IMR-90 (cell line): Measurements from ENCODE around the gene DNAI7. TPM values are rescaled to one million over a fixed set of nuclear protein-coding genes. Genes with fewer than 3 reads are reported as not detected.

Experiments used
- ATAC-seq: fragments of 200-7000 bp; cut with Tn5 transposase; 2 replicates; pipeline ENCODE4 v1.9.1; 2020; ENCODE audit warnings: low read depth, mild to moderate bottlenecking, moderate library complexity
- BruUV-seq: library from RNA; stranded (reverse); fragments of 400-500 nt; replicated peaks from 2 replicates; lab custom pipeline; 2021; lab: Mats Ljungman, UMichigan
- CTCF ChIA-PET: fragments of 300-600 bp; formaldehyde crosslinking; extraction: SDS; loops from one replicate; lab custom pipeline; 2021; ENCODE audit warnings: antibody characterized with exemption; lab: Yijun Ruan, JAX
- POLR2A ChIA-PET: fragments of 300-600 bp; sonication (Branson Sonifier 250); formaldehyde crosslinking; loops from one replicate; lab custom pipeline; 2022; ENCODE audit warnings: antibody characterized with exemption; ENCODE audit not compliant: unreplicated experiment; lab: Charles Lee
- DNase-seq: peaks from one replicate; pipeline ENCODE4 v3.0.0; 2013
- H2AFZ ChIP-seq: replicated peaks from 2 replicates; pipeline ENCODE3; 2013; ENCODE audit warnings: low read length, mild to moderate bottlenecking; ENCODE audit not compliant: poor library complexity
- H2AK5ac ChIP-seq: 2 replicates; pipeline ENCODE4 v1.6.1; 2013; ENCODE audit warnings: low read depth, low read length, inconsistent platforms
- H2AK9ac ChIP-seq: replicated peaks from 2 replicates; pipeline ENCODE3; 2013; ENCODE audit warnings: mild to moderate bottlenecking, low read depth, low read length, moderate library complexity; ENCODE audit not compliant: poor library complexity
- H2BK120ac ChIP-seq: 2 replicates; pipeline ENCODE4 v1.6.1; 2013; ENCODE audit warnings: low read depth, low read length, inconsistent platforms
- H2BK15ac ChIP-seq: 3 replicates; pipeline ENCODE4 v1.6.1; 2013; ENCODE audit warnings: low read depth, low read length, inconsistent platforms
- H2BK20ac ChIP-seq: 2 replicates; pipeline ENCODE4 v1.6.1; 2013; ENCODE audit warnings: low read depth, mild to moderate bottlenecking, inconsistent platforms, low read length, moderate library complexity
- H2BK5ac ChIP-seq: 2 replicates; pipeline ENCODE4 v1.6.1; 2013; ENCODE audit warnings: mild to moderate bottlenecking, low read depth, low read length, inconsistent platforms; ENCODE audit not compliant: poor library complexity, severe bottlenecking
- H3K14ac ChIP-seq: replicated peaks from 2 replicates; pipeline ENCODE4 v1.6.1; 2013; ENCODE audit warnings: low read depth, low read length, inconsistent platforms
- H3K18ac ChIP-seq: 2 replicates; pipeline ENCODE4 v1.6.1; 2013; ENCODE audit warnings: low read depth, low read length, control low read depth
- H3K23ac ChIP-seq: 2 replicates; pipeline ENCODE4 v1.6.1; 2013; ENCODE audit warnings: low read depth, low read length, inconsistent platforms
- H3K27ac ChIP-seq: 2 replicates; pipeline ENCODE4 v1.5.1; 2013; ENCODE audit warnings: mild to moderate bottlenecking, control low read depth, low read length; ENCODE audit not compliant: insufficient read depth
- H3K27me3 ChIP-seq: 2 replicates; pipeline ENCODE4 v1.6.1; 2013; ENCODE audit warnings: low read length; ENCODE audit not compliant: control insufficient read depth, insufficient read depth
- H3K36me3 ChIP-seq: 2 replicates; pipeline ENCODE4 v1.6.1; 2013; ENCODE audit warnings: low read length, mixed read lengths; ENCODE audit not compliant: control insufficient read depth, insufficient read depth
- H3K4ac ChIP-seq: 2 replicates; pipeline ENCODE4 v1.6.1; 2013; ENCODE audit warnings: low read depth, low read length, inconsistent platforms
- H3K4me1 ChIP-seq: 2 replicates; pipeline ENCODE4 v1.6.1; 2013; ENCODE audit warnings: low read length, mixed read lengths; ENCODE audit not compliant: control insufficient read depth, insufficient read depth
- H3K4me2 ChIP-seq: 2 replicates; pipeline ENCODE4 v1.6.1; 2013; ENCODE audit warnings: low read depth, mild to moderate bottlenecking, control low read depth, low read length, moderate library complexity
- H3K4me3 ChIP-seq: 2 replicates; pipeline ENCODE4 v1.5.1; 2013; ENCODE audit warnings: low read depth, mild to moderate bottlenecking, control low read depth, low read length, moderate library complexity; ENCODE audit not compliant: insufficient read depth
- H3K56ac ChIP-seq: 2 replicates; pipeline ENCODE4 v1.6.1; 2013; ENCODE audit warnings: low read length, inconsistent platforms; ENCODE audit not compliant: insufficient read depth; ENCODE audit errors: extremely low read depth
- H3K79me1 ChIP-seq, 2 experiments: 2 replicates each; pipeline ENCODE4 v1.6.1; 2013; ENCODE audit warnings: low read length in 2 of 2, inconsistent platforms in 1 of 2, low read depth in 1 of 2
- H3K9ac ChIP-seq: 2 replicates; pipeline ENCODE4 v1.6.1; 2013; ENCODE audit warnings: low read depth, low read length, control low read depth
- H3K9me1 ChIP-seq: 2 replicates; pipeline ENCODE4 v1.6.1; 2013; ENCODE audit warnings: low read length, inconsistent platforms; ENCODE audit not compliant: insufficient read depth
- H3K9me3 ChIP-seq: 2 replicates; pipeline ENCODE4 v1.6.1; 2013; ENCODE audit warnings: low read length; ENCODE audit not compliant: control insufficient read depth, insufficient read depth
- H4K20me1 ChIP-seq: 2 replicates; pipeline ENCODE4 v1.6.1; 2013; ENCODE audit warnings: low read length, inconsistent platforms; ENCODE audit not compliant: insufficient read depth
- H4K5ac ChIP-seq: 2 replicates; pipeline ENCODE4 v1.6.1; 2013; ENCODE audit warnings: mild to moderate bottlenecking, low read depth, low read length, control low read depth
- H4K8ac ChIP-seq, 2 experiments: 2 replicates each; pipeline ENCODE4 v1.6.1; 2013; ENCODE audit warnings: low read depth in 2 of 2, low read length in 2 of 2, control low read depth in 1 of 2, inconsistent platforms in 1 of 2
- H4K91ac ChIP-seq: 2 replicates; pipeline ENCODE4 v1.6.1; 2013; ENCODE audit warnings: low read depth, low read length, inconsistent platforms; ENCODE audit not compliant: insufficient read depth
- CEBPB ChIP-seq: IDR thresholded peaks from 2 replicates; pipeline ENCODE4 v1.6.1; 2012; ENCODE audit warnings: low read depth, low read length, improper control_type of control experiment
- CHD1 ChIP-seq: IDR thresholded peaks from 2 replicates; pipeline ENCODE4 v1.6.1; 2012; ENCODE audit warnings: low read depth, low read length, improper control_type of control experiment
- CTCF ChIP-seq: conservative IDR thresholded peaks from 2 replicates; pipeline ENCODE4 v1.5.1; 2012; ENCODE audit warnings: mild to moderate bottlenecking, low read depth, low read length, improper control_type of control experiment
- ELK1 ChIP-seq: fragments of 150-350 bp; IDR thresholded peaks from 2 replicates; pipeline ENCODE4 v1.6.1; 2016; ENCODE audit warnings: low read depth, mild to moderate bottlenecking, low read length, moderate library complexity, borderline replicate concordance
- FOS ChIP-seq: fragments of 150-350 bp; IDR thresholded peaks from 2 replicates; pipeline ENCODE4 v1.6.1; 2016; ENCODE audit warnings: low read depth, low read length
- MAFK ChIP-seq: IDR thresholded peaks from 2 replicates; pipeline ENCODE4 v1.6.1; 2012; ENCODE audit warnings: low read depth, low read length, improper control_type of control experiment
- NFE2L2 ChIP-seq: fragments of 150-350 bp; IDR thresholded peaks from 2 replicates; pipeline ENCODE4 v1.6.1; 2016; ENCODE audit warnings: low read depth, mild to moderate bottlenecking, low read length
- POLR2A ChIP-seq: IDR thresholded peaks from 2 replicates; pipeline ENCODE4 v1.6.1; 2012; ENCODE audit warnings: mild to moderate bottlenecking, low read depth, low read length
- RAD21 ChIP-seq: IDR thresholded peaks from 2 replicates; pipeline ENCODE4 v1.6.1; 2012; ENCODE audit warnings: low read length, improper control_type of control experiment
- RFX5 ChIP-seq: IDR thresholded peaks from 2 replicates; pipeline ENCODE4 v1.8.0; 2012; ENCODE audit warnings: low read depth, mild to moderate bottlenecking, low read length, moderate library complexity
- USF2 ChIP-seq: fragments of 150-350 bp; IDR thresholded peaks from 2 replicates; pipeline ENCODE4 v1.6.1; 2017; ENCODE audit warnings: mild to moderate bottlenecking, antibody characterized with exemption, low read length, low read depth
- WGBS, 2 experiments: methylation state at CpG; one replicate each; pipeline versions ENCODE4 v1.1.5 to v1.1.7; 2013; ENCODE audit warnings: missing lambda C conversion rate in 2 of 2; ENCODE audit not compliant: insufficient read length in 1 of 2; ENCODE audit errors: extremely low coverage in 2 of 2; 5-methylcytosine and 5-hydroxymethylcytosine counted together
- dilution Hi-C: fragments of 300-500 bp; cut with HindIII; formaldehyde crosslinking; loops from one replicate; pipeline ENCODE4 v1.14.3; 2018; ENCODE audit warnings: low sequenced_read_pairs; ENCODE audit not compliant: unreplicated experiment
- in situ Hi-C: fragments of 300-500 bp; cut with MboI; formaldehyde crosslinking; loops from 3 replicates; pipeline ENCODE4 v1.14.3; 2019; ENCODE audit warnings: low sequenced_read_pairs, inconsistent platforms, mixed read lengths
- intact Hi-C: fragments of 100-400 bp; cut with micrococcal nuclease; formaldehyde crosslinking; loops from 2 replicates; pipeline ENCODE4 v1.10.0; 2022
- polyA plus RNA-seq, 3 experiments: library from polyadenylated mRNA; depleted of rRNA; stranded (reverse); fragments of >200 nt; gene quantifications; 2 replicates each; pipeline ENCODE4 v1.2.3, GENCODE V29; 2012; ENCODE audit warnings: low replicate concordance in 1 of 3
- total RNA-seq: library from RNA; depleted of rRNA; stranded (reverse); fragments of >200 nt; gene quantifications from 2 replicates; pipeline ENCODE4 v1.2.3, GENCODE V29; 2012

The DNAI7 gene
- total and polyA plus RNA-seq, 2 of the 4 experiments (the other 2 are of a cell fraction), result under 0.01 to 0.07 TPM

- H3K9me3 ChIP-seq, result no peaks in the 10 kb centered on the region
- no TSS peak for BruUV-seq
- no peak overlapping the region for H4K91ac ChIP-seq
- no peak overlapping the region for H2AFZ ChIP-seq
- POLR2A ChIA-PET, result no interaction called here
- CTCF ChIA-PET, result no interaction called here
- no peak overlapping the region for H2BK15ac ChIP-seq
- H3K9me1 ChIP-seq, result no peaks in the 10 kb centered on the region
- no peak overlapping the region for H3K4me3 ChIP-seq
- no peak overlapping the region for H2BK5ac ChIP-seq
- no peak overlapping the region for H3K14ac ChIP-seq
- no peaks in the 10 kb centered on the region for H3K36me3 ChIP-seq
- TF ChIP-seq RAD21 (no peak), ELK1 (no peak), CEBPB (no peak), RFX5 (no peak), NFE2L2 (no peak), CTCF (no peak), CHD1 (no peak), USF2 (no peak), MAFK (no peak), FOS (no peak), POLR2A (no peak)
- DNase-seq, result no peak
- no peaks in the 10 kb centered on the region for H3K79me1 ChIP-seq
- no peak overlapping the region for H3K27ac ChIP-seq
- H2AK5ac ChIP-seq, result no peak overlapping the region
- H3K27me3 ChIP-seq, result peaks cover 2% of the 10 kb centered on the region
- H4K5ac ChIP-seq, result no peak overlapping the region
- H2BK20ac ChIP-seq, result no peak overlapping the region
- no peak overlapping the region for H3K23ac ChIP-seq
- H2BK120ac ChIP-seq, result no peak overlapping the region
- no peak overlapping the region for H3K9ac ChIP-seq
- dilution Hi-C loops (no loop called here), in situ Hi-C loops (no loop called here), intact Hi-C loops (no loop called here)
- no peak overlapping the region for H2AK9ac ChIP-seq
- no peak overlapping the region for H3K18ac ChIP-seq
- no CpG with 5 or more reads among the region's 2 CpGs for WGBS, 2 experiments
- H3K4me1 ChIP-seq, result no peaks in the 10 kb centered on the region
- no peak overlapping the region for H3K56ac ChIP-seq
- H4K20me1 ChIP-seq, result no peaks in the 10 kb centered on the region
- no peak overlapping the region for H4K8ac ChIP-seq
- H3K4me2 ChIP-seq, result no peak overlapping the region
- no peak for ATAC-seq
- no peak overlapping the region for H3K4ac ChIP-seq
These were observed 110.1 kb downstream of the DNAI7 start for GRCh38 chr12:25084816-25085215.
